Parathyroid adenoma (tissue), 2 donors: ENCODE results near the gene WFDC5.

ENCODE experiments used
- H2AFZ ChIP-seq: fragments of 300-600 bp; sonication (generic); one replicate; pipeline ENCODE4 v1.7.0; 2017; ENCODE audit warnings: antibody characterized with exemption, mild to moderate bottlenecking
- H3K27ac ChIP-seq: fragments of 300-600 bp; sonication (generic); one replicate; pipeline ENCODE4 v1.7.0; 2017
- H3K27me3 ChIP-seq: fragments of 300-600 bp; sonication (generic); one replicate; pipeline ENCODE4 v1.7.0; 2017; ENCODE audit warnings: low read length; ENCODE audit not compliant: control insufficient read depth, insufficient read depth
- H3K36me3 ChIP-seq: fragments of 300-600 bp; sonication (generic); one replicate; pipeline ENCODE4 v1.7.0; 2017; ENCODE audit warnings: low read length; ENCODE audit not compliant: control insufficient read depth, insufficient read depth
- H3K4me1 ChIP-seq: fragments of 300-600 bp; sonication (generic); one replicate; pipeline ENCODE4 v1.7.0; 2017; ENCODE audit warnings: control low read depth
- H3K4me2 ChIP-seq: fragments of 300-600 bp; sonication (generic); one replicate; pipeline ENCODE4 v1.7.0; 2017; ENCODE audit warnings: low read length
- H3K4me3 ChIP-seq: fragments of 300-600 bp; sonication (generic); one replicate; pipeline ENCODE4 v1.7.0; 2017; ENCODE audit warnings: low read depth, low read length
- H3K79me2 ChIP-seq: fragments of 300-600 bp; sonication (generic); one replicate; pipeline ENCODE4 v1.7.0; 2017; ENCODE audit warnings: control low read depth
- H3K9ac ChIP-seq: fragments of 300-600 bp; sonication (generic); one replicate; pipeline ENCODE4 v1.7.0; 2017; ENCODE audit warnings: mild to moderate bottlenecking
- H3K9me3 ChIP-seq: fragments of 300-600 bp; sonication (generic); one replicate; pipeline ENCODE4 v1.7.0; 2017; ENCODE audit warnings: low read length; ENCODE audit not compliant: control insufficient read depth
- CTCF ChIP-seq: fragments of 300-600 bp; sonication (generic); IDR thresholded peaks from one replicate; pipeline ENCODE4 v1.7.0; 2017; ENCODE audit warnings: antibody characterized with exemption, mild to moderate bottlenecking
- donor health status: primary hyperparathyroidism.

The WFDC5 gene

GRCh38 chr20:45124365-45124764 is 9.4 kb upstream of the WFDC5 start, which contains the start of gene WFDC12:
Gene WFDC12 (minus strand): TSS chr20:45124465. CDS start chr20:45124447, 18 bp downstream.
- Histone ChIP-seq H3K27ac (no peak within 1 kb of the TSS), H3K79me2 (no peaks in the 10 kb centered on the region), H3K27me3 (no peaks in the 10 kb centered on the region), H3K36me3 (no peaks in the 10 kb centered on the region), H3K9ac (no peak within 1 kb of the TSS), H3K4me1 (no peaks in the 10 kb centered on the region), H2AFZ (no peak within 1 kb of the TSS), H3K9me3 (no peaks in the 10 kb centered on the region), H3K4me2 (no peak within 1 kb of the TSS), H3K4me3 (no peak within 1 kb of the TSS)
- no peak for TF ChIP-seq CTCF

GRCh38 chr20:45121388-45121787 is 6.4 kb upstream of the WFDC5 start:
- no peaks in the 10 kb centered on the region for H3K36me3 ChIP-seq
- no peaks in the 10 kb centered on the region for H3K9me3 ChIP-seq
- no peaks in the 10 kb centered on the region for H3K4me1 ChIP-seq
- no peak for TF ChIP-seq CTCF
- H3K79me2 ChIP-seq: no peaks in the 10 kb centered on the region
- no peaks in the 10 kb centered on the region for H3K27me3 ChIP-seq
- no peak overlapping the region for H3K27ac ChIP-seq
- no peak overlapping the region for H3K4me3 ChIP-seq
- H2AFZ ChIP-seq: no peak overlapping the region
- H3K4me2 ChIP-seq: no peak overlapping the region
- H3K9ac ChIP-seq: no peak overlapping the region

- H2AFZ ChIP-seq: no peak overlapping the region
- no peak overlapping the region for H3K4me3 ChIP-seq
- H3K9ac ChIP-seq: no peak overlapping the region
- TF ChIP-seq CTCF: no peak
- H3K27me3 ChIP-seq: no peaks in the 10 kb centered on the region
- no peak overlapping the region for H3K27ac ChIP-seq
- H3K36me3 ChIP-seq: no peaks in the 10 kb centered on the region
- no peaks in the 10 kb centered on the region for H3K9me3 ChIP-seq
- H3K4me2 ChIP-seq: no peak overlapping the region
- H3K4me1 ChIP-seq: no peaks in the 10 kb centered on the region
- H3K79me2 ChIP-seq: no peaks in the 10 kb centered on the region
Observed at GRCh38 chr20:45119556-45120266, 4.7 kb upstream of the WFDC5 start.

- no peak overlapping the region for H3K9ac ChIP-seq
- H3K36me3 ChIP-seq: no peaks in the 10 kb centered on the region
- H3K9me3 ChIP-seq: no peaks in the 10 kb centered on the region
- no peak for TF ChIP-seq CTCF
- H3K27ac ChIP-seq: no peak overlapping the region
- H3K4me3 ChIP-seq: no peak overlapping the region
- H2AFZ ChIP-seq: no peak overlapping the region
- no peaks in the 10 kb centered on the region for H3K27me3 ChIP-seq
- no peaks in the 10 kb centered on the region for H3K79me2 ChIP-seq
- no peaks in the 10 kb centered on the region for H3K4me1 ChIP-seq
- H3K4me2 ChIP-seq: no peak overlapping the region
Observed at GRCh38 chr20:45118028-45118427, 3.1 kb upstream of the WFDC5 start.

- H3K27me3 ChIP-seq: no peaks in the 10 kb centered on the region
- no peak overlapping the region for H3K4me3 ChIP-seq
- no peaks in the 10 kb centered on the region for H3K79me2 ChIP-seq
Observed at GRCh38 chr20:45117581-45117980, 2.6 kb upstream of the WFDC5 start.

More at GRCh38 chr20:45117581-45117980, 2.6 kb upstream of the WFDC5 start:
- Histone ChIP-seq H3K4me1 (no peaks in the 10 kb centered on the region), H3K36me3 (no peaks in the 10 kb centered on the region), H3K27ac (no peak overlapping the region), H3K9me3 (no peaks in the 10 kb centered on the region), H3K4me2 (no peak overlapping the region), H3K9ac (no peak overlapping the region), H2AFZ (no peak overlapping the region)
- TF ChIP-seq CTCF: no peak
